GM12873 (cell line): ENCODE data around the gene FAM78A.

Experiments
- CTCF ChIP-seq: IDR thresholded peaks from 2 replicates; pipeline ENCODE4 v1.5.1; 2012; ENCODE audit warnings: low read depth, mild to moderate bottlenecking, moderate library complexity, low read length, control low read depth; ENCODE audit not compliant: insufficient read depth; ENCODE audit errors: missing control alignments

FAM78A gene

DNA sequence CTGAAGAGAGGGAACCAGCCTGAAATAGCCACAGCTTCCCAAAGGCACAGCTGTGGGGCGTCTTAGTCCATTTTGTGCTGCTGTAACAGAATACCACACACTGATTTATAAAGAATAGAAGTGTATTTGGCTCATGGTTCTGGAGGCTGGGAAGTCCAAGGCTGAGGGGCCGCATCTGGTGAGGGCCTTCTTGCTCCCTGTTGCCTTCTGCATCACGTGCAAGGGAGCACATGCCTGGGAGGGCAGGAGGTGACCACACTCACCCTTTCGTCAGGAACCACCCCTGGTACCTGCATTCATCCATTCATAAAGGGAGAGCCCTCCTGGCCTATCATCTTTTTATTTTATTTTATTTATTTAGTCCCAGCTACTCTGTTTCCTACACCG lies 23.6 kb upstream of the FAM78A start:
- no peak for TF ChIP-seq CTCF

DNA sequence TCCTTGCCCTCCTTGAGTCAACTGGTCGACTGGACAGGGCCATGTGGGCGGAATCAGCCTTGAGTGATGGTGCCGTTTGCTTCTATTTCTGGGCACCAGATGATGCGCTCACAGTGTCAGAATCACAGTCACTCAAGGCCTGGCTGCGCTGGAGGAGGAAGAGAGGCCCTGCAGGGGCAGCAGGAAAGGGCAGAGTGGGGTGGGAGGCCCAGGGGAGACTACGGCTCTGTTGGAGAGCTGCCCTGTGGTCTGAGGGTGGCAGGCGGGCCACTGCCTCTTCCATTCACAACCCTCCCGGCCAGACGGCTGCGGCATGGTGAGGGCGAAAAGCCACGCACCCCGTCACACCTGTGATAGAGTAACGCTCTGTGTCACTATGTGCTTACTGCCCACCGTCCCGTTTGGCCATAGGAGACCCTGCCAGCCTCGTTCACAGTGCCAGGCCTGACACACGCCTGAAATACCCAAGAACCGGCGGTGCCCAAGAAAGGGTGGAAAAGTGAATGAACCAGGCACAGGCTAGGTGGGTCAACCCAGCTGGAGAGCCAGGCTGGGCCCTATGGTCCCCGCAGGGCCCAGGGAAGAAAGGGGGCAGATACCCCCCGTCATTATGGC lies 23.1 kb upstream of the FAM78A start:
- no peak for TF ChIP-seq CTCF

DNA sequence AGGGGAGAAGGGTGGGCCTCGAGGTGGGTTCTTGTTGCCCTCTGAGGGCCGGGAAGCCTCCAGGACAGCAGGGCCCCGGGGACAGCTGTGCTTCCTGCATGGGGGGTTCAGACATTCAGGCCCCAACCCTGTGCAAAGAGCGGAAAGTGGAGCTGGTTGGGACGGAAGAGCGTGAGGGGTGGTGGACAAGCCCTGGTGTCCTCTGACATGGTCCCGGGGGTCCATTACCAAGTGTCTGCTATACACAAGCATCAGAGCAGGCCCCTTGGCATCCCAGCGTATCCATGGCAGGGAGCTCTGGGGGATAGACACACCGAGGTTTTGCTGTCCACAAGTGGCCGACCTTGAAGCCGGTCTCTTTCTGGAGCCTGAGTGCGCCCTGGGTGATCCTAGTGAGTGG lies 22.5 kb upstream of the FAM78A start:
- TF ChIP-seq CTCF = no peak

GRCh38 chr9:131298341-131298740 lies 22.0 kb upstream of the FAM78A start:
- TF ChIP-seq CTCF = no peak

- no peak for TF ChIP-seq CTCF
Measured at GRCh38 chr9:131297903-131298302, 21.6 kb upstream of the FAM78A start.

- TF ChIP-seq CTCF = no peak
Measured at GRCh38 chr9:131296906-131297500, 20.7 kb upstream of the FAM78A start.

DNA sequence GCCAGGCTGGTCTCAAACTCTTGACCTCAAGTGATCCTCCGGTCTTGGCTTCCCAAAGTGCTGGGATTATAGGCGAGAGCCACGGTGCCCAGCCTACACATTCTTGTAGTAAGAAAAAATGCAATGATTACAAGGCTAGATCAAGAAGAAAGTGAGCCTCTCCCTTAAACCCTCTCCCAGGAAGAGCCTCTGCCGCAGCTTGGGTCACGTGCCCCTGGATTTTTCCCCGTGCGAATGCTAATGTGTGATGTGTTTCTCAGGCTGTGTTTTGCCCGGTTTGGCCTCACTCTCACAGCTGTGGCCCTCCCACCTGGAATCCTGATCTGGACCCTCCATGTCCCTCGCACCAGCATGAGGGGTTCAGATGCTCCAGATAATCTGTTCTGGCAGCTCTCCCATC lies 20.1 kb upstream of the FAM78A start:
- TF ChIP-seq CTCF = no peak

GRCh38 chr9:131292937-131293336 lies 16.6 kb upstream of the FAM78A start:
- TF ChIP-seq CTCF = no peak
